Measurements from ENCODE around the gene PROM2. TPM values are rescaled to one million over a fixed set of nuclear protein-coding genes. Genes with fewer than 3 reads are reported as not detected.

PROM2 gene
- total and polyA plus RNA-seq, 2 donors (not counting 3 experiments of a cell fraction or from before 2014, with no cell fraction given): 0.39 to 0.60 TPM

- Histone ChIP-seq H3K36me3 (ENCODE audit: control insufficient read depth in 2 of 2, extremely low read depth in 1 of 2, insufficient read depth in 2 of 2, low read length in 2 of 2) (no peaks in the 10 kb centered on the region), H3K9me1 (replicated peaks; ENCODE audit: control insufficient read depth, extremely low read depth, insufficient read depth, low read length) (no peaks in the 10 kb centered on the region), H3K4me1 (ENCODE audit: control insufficient read depth, extremely low read depth, insufficient read depth, low read length) (no peaks in the 10 kb centered on the region), H3K79me2 (ENCODE audit: control insufficient read depth, insufficient read depth, low read length) (no peaks in the 10 kb centered on the region), H3K9me3 (replicated peaks; ENCODE audit: control insufficient read depth, insufficient read depth, low read length) (no peaks in the 10 kb centered on the region), H3K27ac (ENCODE audit: insufficient read depth, low read depth, low read length) (no peak overlapping the region), H4K20me1 (replicated peaks; ENCODE audit: control insufficient read depth, extremely low read depth, insufficient read depth, low read length) (no peaks in the 10 kb centered on the region), H3K4me3 (replicated peaks in 1 of 3; ENCODE audit: insufficient read depth in 1 of 3, low read depth in 1 of 3, low read length in 3 of 3) (no peak overlapping the region), H3K4me2 (ENCODE audit: insufficient read depth, low read length) (no peak overlapping the region), H3K9ac (replicated peaks; ENCODE audit: extremely low read depth, insufficient read depth, low read length) (no peak overlapping the region), H2AFZ (ENCODE audit: low read depth, low read length) (no peak overlapping the region), H3K27me3 (ENCODE audit: control insufficient read depth in 2 of 2, insufficient read depth in 2 of 2, low read length in 2 of 2) (no peaks in the 10 kb centered on the region)
- ChIA-PET CTCF (no interaction called here), POLR2A (no interaction called here)
- intact Hi-C loops (cut with micrococcal nuclease): no loop called here
- FAIRE-seq (no peak), DNase-seq (ENCODE audit: low read depth, low spot score) (no peak)
- TF ChIP-seq GATA2 (IDR thresholded peaks at IDR 0.05; ENCODE audit: insufficient read depth, insufficient read length, low read depth, low read length) (no peak), MYC (IDR thresholded peaks at IDR 0.05; ENCODE audit: low read depth, low read length) (no peak), MAX (IDR thresholded peaks at IDR 0.05; ENCODE audit: insufficient read depth, insufficient read length) (no peak), POLR2AphosphoS5 (IDR thresholded peaks at IDR 0.05; ENCODE audit: insufficient read depth, low read depth, low read length) (no peak), EZH2 (IDR thresholded peaks at IDR 0.05; ENCODE audit: borderline replicate concordance, low read depth, low read length, severe bottlenecking) (no peak), CTCF (IDR thresholded peaks at IDR 0.05; ENCODE audit: extremely low read depth in 1 of 2, insufficient read depth in 1 of 2, low read depth in 1 of 2, low read length in 2 of 2) (no peak), JUN (IDR thresholded peaks at IDR 0.05; ENCODE audit: borderline replicate concordance, insufficient read depth, insufficient read length, low read depth) (no peak), FOS (IDR thresholded peaks at IDR 0.05; ENCODE audit: borderline replicate concordance, insufficient read depth, low read length) (no peak), POLR2A (IDR thresholded peaks at IDR 0.05; ENCODE audit: low read depth, low read length) (no peak)
- no TSS peak for BruUV-seq (replicated peaks)
- dilution Hi-C loops (cut with MboI; ENCODE audit: extremely low pct_ligation_motif_present, low sequenced_read_pairs): no loop called here
Observed at GRCh38 chr2:95298486-95299111, 24.4 kb downstream of the PROM2 start.
